HEK293T (cell line): ENCODE results near the gene PRKAA1.

Source experiments
- ARNT ChIP-seq: fragments of 450-650 bp; IDR thresholded peaks from 2 replicates; pipeline ENCODE4 v1.6.1; 2017; ENCODE audit warnings: mild to moderate bottlenecking
- BHLHE40 ChIP-seq: fragments of 450-650 bp; IDR thresholded peaks from 2 replicates; pipeline ENCODE4 v1.6.1; 2016; ENCODE audit warnings: mild to moderate bottlenecking, moderate library complexity, borderline replicate concordance
- CTBP1 ChIP-seq: fragments of 450-650 bp; IDR thresholded peaks from 2 replicates; pipeline ENCODE4 v1.6.1; 2016; ENCODE audit warnings: borderline replicate concordance
- FOXA1 ChIP-seq: fragments of 450-650 bp; IDR thresholded peaks from 2 replicates; pipeline ENCODE4 v1.6.1; 2016; ENCODE audit warnings: mild to moderate bottlenecking
- FOXM1 ChIP-seq: fragments of 450-650 bp; IDR thresholded peaks from 2 replicates; pipeline ENCODE4 v1.6.1; 2017; ENCODE audit warnings: mild to moderate bottlenecking, borderline replicate concordance
- NFRKB ChIP-seq: fragments of 450-650 bp; IDR thresholded peaks from 2 replicates; pipeline ENCODE4 v1.6.1; 2016; ENCODE audit warnings: mild to moderate bottlenecking, moderate library complexity
- SP1 ChIP-seq: fragments of 450-650 bp; IDR thresholded peaks from 2 replicates; pipeline ENCODE4 v1.6.1; 2017
- ZNF384 ChIP-seq: fragments of 450-650 bp; IDR thresholded peaks from 2 replicates; pipeline ENCODE4 v1.6.1; 2016
- TF ChIP-seq, protein P1 (sequence below): fragments of 450-650 bp; IDR thresholded peaks from 2 replicates; pipeline ENCODE4 v1.6.1; 2016

DNA sequence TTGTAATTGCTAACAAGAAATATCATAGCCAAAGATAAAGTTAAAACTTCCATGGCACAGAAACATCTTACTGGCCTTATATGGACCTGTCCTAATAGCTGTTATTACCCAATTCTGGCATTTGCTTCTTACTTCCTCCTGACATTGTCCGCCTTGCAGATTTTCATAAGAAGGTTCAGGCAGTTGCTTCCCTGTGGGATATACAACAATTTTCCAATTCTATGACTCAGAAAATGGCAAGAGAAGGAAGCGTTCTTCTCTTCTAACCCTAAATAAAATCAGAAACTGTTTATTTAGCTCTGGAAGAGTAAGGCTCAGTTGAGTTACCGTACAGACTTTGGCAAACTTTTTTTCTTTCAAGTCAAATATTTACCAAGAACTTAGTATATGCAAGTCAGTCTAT, 1.7 kb downstream of the PRKAA1 start:
- TF ChIP-seq FOXA1 (no peak), FOXM1 (no peak), ZNF384 (no peak), NFRKB (no peak), CTBP1 (no peak), BHLHE40 (no peak), SP1 (no peak), ARNT (no peak)
- TF ChIP-seq, protein P1, sequence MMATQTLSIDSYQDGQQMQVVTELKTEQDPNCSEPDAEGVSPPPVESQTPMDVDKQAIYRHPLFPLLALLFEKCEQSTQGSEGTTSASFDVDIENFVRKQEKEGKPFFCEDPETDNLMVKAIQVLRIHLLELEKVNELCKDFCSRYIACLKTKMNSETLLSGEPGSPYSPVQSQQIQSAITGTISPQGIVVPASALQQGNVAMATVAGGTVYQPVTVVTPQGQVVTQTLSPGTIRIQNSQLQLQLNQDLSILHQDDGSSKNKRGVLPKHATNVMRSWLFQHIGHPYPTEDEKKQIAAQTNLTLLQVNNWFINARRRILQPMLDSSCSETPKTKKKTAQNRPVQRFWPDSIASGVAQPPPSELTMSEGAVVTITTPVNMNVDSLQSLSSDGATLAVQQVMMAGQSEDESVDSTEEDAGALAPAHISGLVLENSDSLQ, result no peak
